Parathyroid adenoma (tissue), 2 donors: ENCODE data around the gene ICAM1.

Experiments
- H2AFZ ChIP-seq: fragments of 300-600 bp; sonication (generic); one replicate; pipeline ENCODE4 v1.7.0; 2017; ENCODE audit warnings: antibody characterized with exemption, mild to moderate bottlenecking
- H3K27ac ChIP-seq: fragments of 300-600 bp; sonication (generic); one replicate; pipeline ENCODE4 v1.7.0; 2017
- H3K27me3 ChIP-seq: fragments of 300-600 bp; sonication (generic); one replicate; pipeline ENCODE4 v1.7.0; 2017; ENCODE audit warnings: low read length; ENCODE audit not compliant: control insufficient read depth, insufficient read depth
- H3K36me3 ChIP-seq: fragments of 300-600 bp; sonication (generic); one replicate; pipeline ENCODE4 v1.7.0; 2017; ENCODE audit warnings: low read length; ENCODE audit not compliant: control insufficient read depth, insufficient read depth
- H3K4me1 ChIP-seq: fragments of 300-600 bp; sonication (generic); one replicate; pipeline ENCODE4 v1.7.0; 2017; ENCODE audit warnings: control low read depth
- H3K4me2 ChIP-seq: fragments of 300-600 bp; sonication (generic); one replicate; pipeline ENCODE4 v1.7.0; 2017; ENCODE audit warnings: low read length
- H3K4me3 ChIP-seq: fragments of 300-600 bp; sonication (generic); one replicate; pipeline ENCODE4 v1.7.0; 2017; ENCODE audit warnings: low read depth, low read length
- H3K79me2 ChIP-seq: fragments of 300-600 bp; sonication (generic); one replicate; pipeline ENCODE4 v1.7.0; 2017; ENCODE audit warnings: control low read depth
- H3K9ac ChIP-seq: fragments of 300-600 bp; sonication (generic); one replicate; pipeline ENCODE4 v1.7.0; 2017; ENCODE audit warnings: mild to moderate bottlenecking
- H3K9me3 ChIP-seq: fragments of 300-600 bp; sonication (generic); one replicate; pipeline ENCODE4 v1.7.0; 2017; ENCODE audit warnings: low read length; ENCODE audit not compliant: control insufficient read depth
- TF ChIP-seq, protein P1 (sequence below): fragments of 300-600 bp; sonication (generic); IDR thresholded peaks from one replicate; pipeline ENCODE4 v1.7.0; 2017; ENCODE audit warnings: antibody characterized with exemption, mild to moderate bottlenecking
- donor health status: primary hyperparathyroidism.

The ICAM1 gene

DNA sequence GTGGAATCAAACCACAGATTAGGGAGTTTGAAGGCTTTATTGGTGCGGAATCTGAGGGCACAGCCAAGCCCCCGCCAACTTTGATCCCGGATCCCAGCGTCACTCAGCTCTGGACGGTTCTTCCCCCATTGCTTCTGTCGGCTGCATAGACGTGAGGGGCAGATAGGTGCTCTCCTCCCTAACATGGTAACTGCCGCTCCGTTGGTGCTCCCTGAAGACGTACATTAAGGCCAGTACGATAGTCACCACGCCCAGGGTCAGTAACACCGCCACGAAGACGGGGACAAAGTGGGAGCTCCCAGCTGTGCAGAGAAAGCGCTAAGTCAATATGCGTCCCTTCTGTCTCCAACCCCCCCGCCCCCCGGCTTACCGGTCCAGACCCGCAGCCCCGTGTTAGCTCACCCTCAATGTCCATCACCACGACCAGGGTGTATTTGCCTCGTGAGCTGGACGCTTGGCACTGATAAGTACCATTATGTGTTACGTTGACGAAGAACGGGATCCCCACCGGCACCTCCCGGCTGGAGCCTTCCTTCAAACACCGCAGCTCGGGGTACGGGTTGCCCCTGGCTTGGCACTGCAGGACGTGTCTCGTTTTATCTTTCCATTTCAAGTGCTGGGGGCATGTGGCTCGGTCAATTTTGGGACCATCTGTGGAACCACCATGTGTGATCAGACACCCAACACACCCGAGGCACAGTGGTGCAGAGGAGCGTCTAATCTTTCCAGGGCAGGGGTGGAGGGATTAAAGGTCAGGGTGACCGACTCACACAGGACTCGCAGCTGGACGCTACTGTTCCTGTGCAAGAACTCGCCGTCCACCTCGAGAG, 63.1 kb downstream of the ICAM1 start:
- H2AFZ ChIP-seq: peak overlapping the region; percentile 91
- H3K9me3 ChIP-seq: no peaks in the 10 kb centered on the region
- TF ChIP-seq, protein P1, sequence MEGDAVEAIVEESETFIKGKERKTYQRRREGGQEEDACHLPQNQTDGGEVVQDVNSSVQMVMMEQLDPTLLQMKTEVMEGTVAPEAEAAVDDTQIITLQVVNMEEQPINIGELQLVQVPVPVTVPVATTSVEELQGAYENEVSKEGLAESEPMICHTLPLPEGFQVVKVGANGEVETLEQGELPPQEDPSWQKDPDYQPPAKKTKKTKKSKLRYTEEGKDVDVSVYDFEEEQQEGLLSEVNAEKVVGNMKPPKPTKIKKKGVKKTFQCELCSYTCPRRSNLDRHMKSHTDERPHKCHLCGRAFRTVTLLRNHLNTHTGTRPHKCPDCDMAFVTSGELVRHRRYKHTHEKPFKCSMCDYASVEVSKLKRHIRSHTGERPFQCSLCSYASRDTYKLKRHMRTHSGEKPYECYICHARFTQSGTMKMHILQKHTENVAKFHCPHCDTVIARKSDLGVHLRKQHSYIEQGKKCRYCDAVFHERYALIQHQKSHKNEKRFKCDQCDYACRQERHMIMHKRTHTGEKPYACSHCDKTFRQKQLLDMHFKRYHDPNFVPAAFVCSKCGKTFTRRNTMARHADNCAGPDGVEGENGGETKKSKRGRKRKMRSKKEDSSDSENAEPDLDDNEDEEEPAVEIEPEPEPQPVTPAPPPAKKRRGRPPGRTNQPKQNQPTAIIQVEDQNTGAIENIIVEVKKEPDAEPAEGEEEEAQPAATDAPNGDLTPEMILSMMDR: no peak
- peak overlapping the region; percentile 88 for H3K4me2 ChIP-seq
- peak overlapping the region; percentile 98 for H3K4me3 ChIP-seq
- H3K36me3 ChIP-seq: no peaks in the 10 kb centered on the region
- H3K27me3 ChIP-seq: no peaks in the 10 kb centered on the region
- peaks cover 4% of the 10 kb centered on the region for H3K79me2 ChIP-seq
- H3K27ac ChIP-seq: peak overlapping the region; percentile 80
- peaks cover 11% of the 10 kb centered on the region for H3K4me1 ChIP-seq
- H3K9ac ChIP-seq: no peak overlapping the region

DNA sequence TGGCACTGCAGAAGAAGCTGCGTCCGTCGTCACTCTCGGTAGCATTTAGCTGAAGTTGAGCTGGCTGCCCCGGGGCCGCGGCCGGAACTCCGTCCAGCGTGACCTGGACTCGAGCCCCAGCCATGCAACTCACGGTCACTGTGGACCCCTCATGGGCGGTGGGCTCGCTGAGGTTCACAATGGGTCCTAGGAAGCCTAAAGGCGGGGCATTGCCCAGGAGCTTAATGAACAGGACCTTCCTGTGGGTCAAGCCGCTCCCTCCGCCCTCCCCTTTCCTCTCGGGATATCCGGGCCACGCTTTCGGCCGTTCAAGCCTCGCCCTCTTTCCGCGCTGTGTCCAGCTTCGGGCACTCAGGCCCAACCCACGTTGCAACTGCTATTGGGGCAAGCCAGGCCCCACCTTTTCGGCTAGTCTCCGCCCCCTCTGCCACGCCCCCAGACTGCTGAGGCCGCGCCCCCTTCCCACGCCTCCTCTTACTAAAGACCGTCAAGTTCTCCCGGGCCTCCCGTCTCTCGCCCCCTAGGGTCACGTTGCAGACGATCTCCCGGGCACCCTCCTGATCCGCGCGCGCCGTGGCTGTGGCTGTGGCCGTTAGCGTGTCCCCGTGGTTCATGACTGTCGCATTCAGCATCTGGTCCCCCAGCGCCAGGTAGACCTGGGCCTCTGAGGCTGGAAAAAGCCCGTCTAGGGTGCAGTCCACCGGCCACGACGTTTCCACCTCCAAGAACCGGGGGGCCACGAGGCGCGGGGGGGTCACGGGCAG, 63.9 kb downstream of the ICAM1 start:
- Histone ChIP-seq H3K9me3 (no peaks in the 10 kb centered on the region), H3K4me1 (peaks cover 11% of the 10 kb centered on the region), H3K27me3 (no peaks in the 10 kb centered on the region), H3K79me2 (peaks cover 4% of the 10 kb centered on the region), H3K27ac (peak overlapping the region; percentile 51), H3K4me3 (peak overlapping the region; percentile 98), H2AFZ (peak overlapping the region; percentile 91), H3K4me2 (peak overlapping the region; percentile 88), H3K9ac (no peak overlapping the region), H3K36me3 (no peaks in the 10 kb centered on the region)
- TF ChIP-seq, protein P1: no peak

- H3K79me2 ChIP-seq: peaks cover 4% of the 10 kb centered on the region
- TF ChIP-seq, protein P1: no peak
- H3K4me2 ChIP-seq: peak overlapping the region; percentile 53
- H2AFZ ChIP-seq: peak overlapping the region; percentile 91
- no peaks in the 10 kb centered on the region for H3K9me3 ChIP-seq
- H3K27me3 ChIP-seq: no peaks in the 10 kb centered on the region
- H3K36me3 ChIP-seq: no peaks in the 10 kb centered on the region
- peak overlapping the region; percentile 98 for H3K4me3 ChIP-seq
- H3K9ac ChIP-seq: no peak overlapping the region
- no peak overlapping the region for H3K27ac ChIP-seq
- H3K4me1 ChIP-seq: peaks cover 11% of the 10 kb centered on the region
Observed at GRCh38 chr19:10335352-10335985, 64.5 kb downstream of the ICAM1 start.
